Stomach (tissue), 4 donors: Measurements from ENCODE around the gene CP.

ENCODE experiments used
- CTCF ChIP-seq, 7 experiments: fragments of 450-650 bp in 4 of 7; fragments of 200-600 bp in 3 of 7; sonication (generic) in 3 of 7; IDR thresholded peaks; one replicate each; pipeline ENCODE4 v1.5.1; 2016 to 2019; ENCODE audit warnings: antibody characterized with exemption in 7 of 7, control low read depth in 2 of 7, mild to moderate bottlenecking in 1 of 7
- POLR2A ChIP-seq, 4 donors: fragments of 450-650 bp; IDR thresholded peaks; one replicate each; pipeline ENCODE4 v1.6.1; 2016; ENCODE audit warnings: antibody characterized with exemption in 4 of 4, control low read depth in 2 of 4, mild to moderate bottlenecking in 1 of 4, moderate library complexity in 1 of 4
- POLR2AphosphoS5 ChIP-seq, 3 donors: sonication (generic); formaldehyde crosslinking; IDR thresholded peaks; one replicate each; pipeline ENCODE4 v1.6.1; 2016; ENCODE audit warnings: antibody characterized with exemption in 3 of 3

GRCh38 chr3:149180057-149180573, 41.5 kb downstream of the CP start:
- TF ChIP-seq CTCF (IDR thresholded peaks at IDR 0.05) (no peak), POLR2AphosphoS5 (IDR thresholded peaks at IDR 0.05) (peak; percentile 25 to 86 (median 32)), POLR2A (IDR thresholded peaks at IDR 0.05) (no peak)
